Suprapubic skin (tissue), 4 donors: ENCODE results near the gene FNIP1.

Source experiments
- POLR2A ChIP-seq, 2 donors: fragments of 450-650 bp; IDR thresholded peaks; one replicate each; pipeline ENCODE4 v1.6.1; 2017; ENCODE audit warnings: antibody characterized with exemption in 2 of 2, mild to moderate bottlenecking in 2 of 2, moderate library complexity in 2 of 2
- POLR2AphosphoS5 ChIP-seq, 3 donors: sonication (generic); formaldehyde crosslinking; IDR thresholded peaks; one replicate each; pipeline ENCODE4 v1.6.1; 2017; ENCODE audit warnings: antibody characterized with exemption in 3 of 3
- TF ChIP-seq, protein P1 (sequence below), 2 donors: fragments of 200-600 bp in 1 of 2; fragments of 450-650 bp in 1 of 2; sonication (generic) in 1 of 2; IDR thresholded peaks; one replicate each; pipeline ENCODE4 v1.5.1; 2016 to 2019; ENCODE audit warnings: antibody characterized with exemption in 2 of 2, mild to moderate bottlenecking in 1 of 2, moderate library complexity in 1 of 2

DNA sequence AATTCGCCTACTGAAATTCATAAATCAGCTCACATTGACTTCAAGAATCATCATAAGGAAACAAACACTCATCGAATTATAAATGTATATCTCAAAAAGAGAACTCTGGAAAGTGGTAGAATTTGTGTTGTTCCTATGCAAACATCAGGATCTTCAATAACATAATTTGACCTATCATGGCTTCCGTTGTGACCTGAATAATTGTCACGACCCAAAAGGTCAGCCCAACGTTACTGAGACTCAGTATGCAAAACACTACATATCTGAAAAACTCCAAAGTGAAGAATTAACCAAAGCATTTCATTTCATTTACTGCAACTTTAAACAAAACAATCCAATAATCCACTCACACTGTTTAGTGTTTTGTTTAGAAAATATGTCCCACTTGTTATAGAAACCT lies 163.0 kb downstream of the FNIP1 start:
- TF ChIP-seq, protein P1, sequence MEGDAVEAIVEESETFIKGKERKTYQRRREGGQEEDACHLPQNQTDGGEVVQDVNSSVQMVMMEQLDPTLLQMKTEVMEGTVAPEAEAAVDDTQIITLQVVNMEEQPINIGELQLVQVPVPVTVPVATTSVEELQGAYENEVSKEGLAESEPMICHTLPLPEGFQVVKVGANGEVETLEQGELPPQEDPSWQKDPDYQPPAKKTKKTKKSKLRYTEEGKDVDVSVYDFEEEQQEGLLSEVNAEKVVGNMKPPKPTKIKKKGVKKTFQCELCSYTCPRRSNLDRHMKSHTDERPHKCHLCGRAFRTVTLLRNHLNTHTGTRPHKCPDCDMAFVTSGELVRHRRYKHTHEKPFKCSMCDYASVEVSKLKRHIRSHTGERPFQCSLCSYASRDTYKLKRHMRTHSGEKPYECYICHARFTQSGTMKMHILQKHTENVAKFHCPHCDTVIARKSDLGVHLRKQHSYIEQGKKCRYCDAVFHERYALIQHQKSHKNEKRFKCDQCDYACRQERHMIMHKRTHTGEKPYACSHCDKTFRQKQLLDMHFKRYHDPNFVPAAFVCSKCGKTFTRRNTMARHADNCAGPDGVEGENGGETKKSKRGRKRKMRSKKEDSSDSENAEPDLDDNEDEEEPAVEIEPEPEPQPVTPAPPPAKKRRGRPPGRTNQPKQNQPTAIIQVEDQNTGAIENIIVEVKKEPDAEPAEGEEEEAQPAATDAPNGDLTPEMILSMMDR (IDR thresholded peaks at IDR 0.05), result no peak
- TF ChIP-seq POLR2A (IDR thresholded peaks at IDR 0.05), result no peak
- TF ChIP-seq POLR2AphosphoS5 (IDR thresholded peaks at IDR 0.05), result no peak
